HG02763 (cell line): Measurements from ENCODE around the gene GJD3.

Experiments
- ATAC-seq: cut with Tn5 transposase; IDR thresholded peaks from one replicate; pipeline ENCODE4 v1.9.1; 2021; ENCODE audit warnings: mild to moderate bottlenecking, moderate library complexity; ENCODE audit not compliant: unreplicated experiment

GJD3 gene

DNA sequence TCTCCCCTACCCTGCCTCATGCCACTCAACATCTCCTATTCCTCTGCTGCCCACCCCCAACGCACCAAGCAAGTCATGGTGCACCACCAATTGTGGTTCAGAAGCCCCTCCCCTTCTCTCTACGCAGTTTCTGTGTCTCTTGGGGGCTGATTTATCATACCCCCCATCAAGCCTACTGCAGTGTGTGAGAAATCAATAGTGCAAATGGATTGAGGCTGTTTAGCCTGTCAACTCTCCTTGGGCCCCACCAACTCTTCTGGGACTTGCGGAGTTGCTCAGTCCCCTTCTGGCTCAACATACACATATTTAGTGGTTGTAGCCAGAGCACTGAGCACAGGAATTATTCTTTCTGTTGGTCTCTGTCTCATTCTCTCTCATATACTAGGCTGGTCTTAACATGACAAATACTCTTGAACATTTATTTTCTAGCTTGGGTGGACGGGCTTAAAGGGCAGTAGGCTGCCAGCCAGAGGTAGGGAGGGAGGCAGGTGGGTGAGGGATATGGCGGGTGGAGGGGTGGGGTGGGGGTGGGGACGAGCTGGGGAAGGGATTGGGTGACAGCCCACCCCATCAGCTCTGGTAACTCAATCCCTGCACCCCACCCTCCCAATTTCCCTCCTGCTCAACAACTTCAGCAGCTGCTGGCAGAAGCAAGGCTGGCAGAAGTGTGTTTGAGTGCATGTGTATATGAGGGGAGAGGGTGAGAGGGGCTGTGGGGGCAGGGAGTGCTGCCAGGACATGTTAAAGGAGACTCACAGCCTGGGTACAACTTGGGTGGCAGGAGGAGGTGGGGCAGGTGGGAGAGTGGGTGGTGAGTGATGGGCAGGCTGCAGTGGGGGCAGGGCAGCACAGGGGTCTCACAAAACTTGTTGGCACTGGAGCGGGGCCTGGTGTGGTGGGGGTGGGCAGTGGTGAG, 50.6 kb downstream of the GJD3 start:
- no peak for ATAC-seq
